Endometrial microvascular endothelial cells (primary cell): ENCODE results near the gene CIAO3. TPM values are rescaled to one million over a fixed set of nuclear protein-coding genes. Genes with fewer than 3 reads are reported as not detected.
"Not testable (repeated sequence)": the region's sequence is repeated elsewhere in the genome, so short reads cannot be mapped to it uniquely, and the experiment has no call there.

Source experiments
- in situ Hi-C: cut with HindIII; loops from 2 replicates; pipeline ENCODE4 v1.10.0; 2017; ENCODE audit warnings: low sequenced_read_pairs, low pct_unique_long_range_greater_than_20kb; ENCODE audit errors: inconsistent ontology term
- total RNA-seq: library from RNA; depleted of rRNA; stranded (reverse); fragments of >200 nt; gene quantifications from one replicate; pipeline ENCODE4 v1.2.3, GENCODE V29; 2015; ENCODE audit errors: inconsistent ontology term

Gene CIAO3
- total RNA-seq, 1 donor from 2014 or later = 34.5 TPM

DNA sequence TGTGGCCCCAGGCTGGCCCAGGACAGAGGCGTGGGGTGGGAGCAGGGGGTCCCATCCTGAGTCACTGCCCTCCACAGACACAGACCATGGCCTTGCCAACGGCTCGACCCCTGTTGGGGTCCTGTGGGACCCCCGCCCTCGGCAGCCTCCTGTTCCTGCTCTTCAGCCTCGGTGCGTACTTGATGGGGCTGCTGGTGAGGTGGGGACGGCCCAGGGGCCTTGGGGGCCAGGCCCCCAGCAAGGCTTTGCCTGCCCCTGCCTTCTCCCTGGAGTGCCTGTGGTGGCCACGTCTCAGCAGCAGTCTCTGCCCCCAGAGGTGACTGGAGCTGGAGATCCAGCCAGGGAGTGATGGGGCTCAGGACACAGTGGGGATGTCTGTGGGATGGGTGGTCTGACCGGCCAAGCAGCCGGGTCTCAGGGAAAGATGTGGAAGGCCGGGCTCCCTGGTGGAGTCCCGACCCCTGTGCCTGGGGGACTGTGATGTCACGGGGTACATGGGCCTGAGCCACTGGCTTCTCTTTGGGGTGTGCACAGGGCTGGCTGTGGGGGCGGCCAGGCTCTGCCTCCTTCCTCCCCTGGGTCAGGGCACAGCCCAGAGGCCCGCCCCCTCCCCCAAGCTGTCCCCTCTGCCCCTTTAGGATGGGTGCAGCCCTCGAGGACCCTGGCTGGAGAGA is 21.9 kb upstream of the CIAO3 start:
- in situ Hi-C loops = no loop called here

DNA sequence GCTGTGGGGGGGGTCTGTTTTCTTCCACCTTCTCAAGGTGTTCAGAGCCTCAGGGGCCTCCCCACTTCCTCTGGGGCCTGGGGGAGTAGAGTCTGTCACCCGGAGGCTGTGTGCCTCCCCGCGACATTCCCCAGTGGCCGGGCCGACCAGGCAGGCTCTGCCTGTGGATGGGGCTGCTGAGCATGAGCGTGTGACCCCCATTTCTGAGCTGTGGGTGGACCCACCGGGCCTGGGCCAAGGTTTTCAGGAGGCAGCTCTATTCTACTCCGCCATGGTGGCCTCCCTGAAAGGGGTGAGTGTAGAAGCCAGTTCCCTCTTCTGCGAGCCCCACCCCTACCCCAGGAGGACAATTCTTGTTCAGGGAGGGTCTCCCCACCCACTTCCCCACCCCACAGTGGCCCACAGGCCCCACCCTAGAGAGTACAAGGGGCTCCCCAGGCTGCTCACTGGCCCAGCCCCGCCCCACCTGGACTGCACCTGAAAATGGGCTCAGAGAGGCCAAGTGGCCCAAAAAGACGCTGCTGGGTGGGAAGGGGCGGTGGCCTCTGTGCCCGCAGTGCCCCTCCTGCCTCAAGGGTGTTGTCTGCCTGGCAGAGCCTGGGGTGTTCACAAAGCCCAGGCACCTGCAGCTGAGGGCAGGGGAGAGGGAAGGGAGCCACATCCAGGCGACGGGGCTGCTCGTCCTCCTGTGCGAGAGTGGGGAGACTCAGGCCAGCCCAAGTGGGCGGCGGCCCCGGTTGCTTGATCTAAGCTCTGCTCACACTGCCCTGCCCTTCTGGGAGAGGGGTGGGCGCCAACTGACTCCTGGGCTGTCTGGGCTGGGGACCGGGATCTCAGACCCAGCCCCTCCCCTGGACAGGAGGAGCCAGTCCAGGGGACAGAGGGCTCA is 21.1 kb upstream of the CIAO3 start:
- in situ Hi-C loops = no loop called here

DNA sequence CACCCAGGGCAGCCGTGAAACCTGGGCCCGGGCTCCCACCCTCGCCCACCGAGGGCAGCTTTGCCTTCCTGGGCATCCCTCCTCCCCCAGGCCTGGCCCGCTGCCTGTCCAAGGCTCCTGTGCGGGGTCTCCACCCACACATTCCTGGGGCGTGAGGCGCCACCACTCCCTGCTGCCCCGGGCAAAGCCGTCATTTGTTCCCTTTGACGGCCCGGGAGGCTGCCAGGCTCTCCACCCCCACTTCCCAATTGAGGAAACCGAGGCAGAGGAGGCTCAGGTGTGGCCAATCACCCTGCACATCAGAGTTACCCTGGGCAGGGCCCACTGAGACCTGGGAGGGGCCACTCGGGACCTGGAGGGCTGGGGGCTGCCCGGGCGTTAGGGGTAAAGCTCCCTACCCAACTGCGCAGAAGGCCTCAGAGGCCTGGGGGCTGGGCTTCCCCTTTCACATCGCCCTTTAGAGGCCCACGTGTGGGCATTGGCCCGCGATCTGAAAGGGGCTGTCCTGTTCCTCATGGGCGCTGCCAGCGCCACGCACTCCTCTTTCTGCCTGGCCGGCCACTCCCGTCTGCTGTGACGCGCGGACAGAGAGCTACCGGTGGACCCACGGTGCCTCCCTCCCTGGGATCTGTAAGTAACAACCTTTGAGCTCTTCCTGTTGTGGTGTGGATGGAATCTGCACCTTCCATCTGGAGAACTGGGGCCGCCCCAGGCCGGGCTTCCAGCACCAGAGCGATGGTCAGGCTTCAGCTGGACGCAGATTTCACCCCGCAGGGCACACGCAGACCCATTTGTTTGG is 19.9 kb upstream of the CIAO3 start, which contains the start of gene MSLN:
Gene MSLN (plus strand): TSS at position 190 of the 799 bp plus-strand sequence. CDS start 1,947 bp downstream, outside the sequence.
- in situ Hi-C loops = no loop called here

DNA sequence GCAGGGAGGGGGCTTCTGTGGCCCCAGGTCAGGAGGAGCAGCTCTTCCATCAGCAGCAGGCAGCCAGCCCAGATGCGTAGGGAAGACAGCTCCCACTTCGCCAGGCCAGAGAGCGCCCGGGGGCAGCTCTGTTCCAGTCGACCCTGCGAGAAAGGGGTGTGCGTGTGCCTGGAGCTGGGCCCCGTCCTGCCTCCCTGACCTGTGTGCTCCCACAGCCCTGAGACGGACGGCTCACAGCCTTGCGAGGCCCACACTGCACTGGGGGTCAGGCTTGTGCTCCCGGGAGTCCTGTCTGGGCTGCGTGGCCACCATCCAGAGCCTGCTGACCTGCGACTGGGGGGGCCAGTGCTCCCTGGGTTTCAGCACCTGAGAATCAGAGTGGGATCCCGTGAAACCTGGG is 19.3 kb upstream of the CIAO3 start:
- in situ Hi-C loops = no loop called here

DNA sequence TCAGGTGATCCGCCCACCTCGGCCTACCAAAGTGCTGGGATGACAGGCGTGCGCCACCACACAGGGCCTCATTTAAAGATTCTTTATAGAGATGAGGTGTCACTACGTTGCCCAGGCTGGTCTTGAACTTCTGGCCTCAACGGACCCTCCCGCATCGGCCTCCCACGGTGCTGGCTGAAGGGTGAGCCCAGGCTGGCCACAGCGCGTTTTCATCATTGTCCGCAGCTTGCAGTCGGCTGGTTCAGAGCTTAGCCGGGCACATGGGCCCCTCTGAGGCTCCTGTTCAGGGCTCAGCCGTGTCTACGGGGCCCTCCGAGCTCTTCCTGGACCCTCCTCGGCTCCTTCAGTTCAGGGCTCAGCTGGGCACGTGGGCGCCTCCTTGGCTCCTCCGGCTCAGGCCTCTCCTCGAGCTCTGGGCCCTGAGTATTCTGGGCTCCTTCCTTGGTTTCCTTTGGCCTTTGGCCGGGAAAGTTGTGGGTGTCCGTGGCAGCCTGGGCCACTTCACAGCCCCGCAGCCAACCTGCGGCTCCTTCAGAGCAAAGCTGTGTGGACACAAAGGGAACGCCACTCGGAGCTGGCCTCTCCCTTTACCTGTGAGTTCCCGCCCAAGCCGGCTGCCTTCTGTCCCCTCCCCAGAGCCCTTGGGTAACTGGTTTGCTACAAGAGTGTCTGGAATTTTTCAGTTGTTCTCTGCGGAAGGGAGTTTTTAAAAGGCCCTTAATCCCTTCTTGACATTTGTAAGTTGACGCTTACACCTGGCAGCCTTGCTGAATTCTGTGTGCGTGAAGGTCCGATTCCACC is 18.5 kb upstream of the CIAO3 start:
- in situ Hi-C loops = no loop called here

DNA sequence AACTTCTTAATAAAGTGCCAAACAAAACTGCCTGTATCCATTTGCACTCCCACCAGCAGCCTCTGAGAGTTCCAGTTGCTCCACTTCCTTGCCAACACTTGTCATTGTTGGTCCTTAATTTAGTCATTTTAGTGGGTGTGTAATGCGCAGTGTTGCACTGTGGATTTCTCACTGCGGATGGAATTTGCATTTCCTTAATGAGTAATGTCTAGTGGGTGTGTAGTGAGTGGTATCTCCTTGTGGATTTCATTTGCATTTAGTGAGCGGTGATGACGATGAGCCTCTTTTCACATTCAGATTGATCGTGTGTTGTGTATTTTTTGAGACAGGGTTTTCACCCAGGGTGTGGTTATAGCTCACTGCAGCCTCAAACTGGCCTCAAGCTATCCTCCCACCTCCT is 15.6 kb upstream of the CIAO3 start:
- in situ Hi-C loops = no loop called here

DNA sequence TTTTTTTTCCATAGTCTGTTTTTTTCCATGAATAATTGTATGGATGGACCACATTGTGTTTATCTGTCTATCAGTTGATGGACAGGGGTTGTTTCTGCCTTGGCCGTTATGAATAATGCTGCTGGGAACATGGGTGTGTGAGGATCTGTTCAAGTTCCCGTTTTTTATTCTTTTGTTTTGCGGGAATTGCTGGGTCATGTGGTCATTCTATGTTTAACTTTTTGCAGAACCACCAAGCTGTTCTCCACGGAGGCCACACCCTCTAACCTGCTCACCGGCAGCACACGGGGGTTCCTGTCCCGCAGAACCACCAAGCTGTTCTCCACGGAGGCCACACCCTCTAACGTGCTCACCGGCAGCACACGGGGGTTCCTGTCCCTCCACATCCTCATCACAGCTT is 13.9 kb upstream of the CIAO3 start:
- in situ Hi-C loops = no loop called here

DNA sequence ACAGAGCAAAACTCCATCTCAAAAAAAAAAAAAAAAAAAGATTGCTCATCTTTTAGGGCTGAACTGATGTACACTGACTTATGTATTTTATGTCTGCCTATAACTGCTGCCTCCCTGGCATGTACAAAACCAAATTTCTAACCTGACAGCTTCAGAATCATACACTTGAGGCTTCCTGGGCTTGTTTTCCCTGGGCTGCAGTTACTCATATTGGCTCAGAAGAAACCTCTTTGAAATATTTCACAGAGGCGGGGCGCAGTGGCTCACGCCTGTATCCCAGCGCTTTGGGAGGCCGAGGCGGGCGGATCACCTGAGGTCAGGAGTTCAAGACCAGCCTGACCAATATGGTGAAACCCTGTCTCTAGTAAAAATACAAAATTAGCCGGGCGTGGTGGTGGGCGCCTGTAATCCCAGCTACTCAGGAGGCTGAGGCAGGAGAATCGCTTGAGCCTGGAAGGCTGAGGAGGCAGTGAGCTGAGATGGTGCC is 13.4 kb upstream of the CIAO3 start:
- in situ Hi-C loops = not testable (repeated sequence)

DNA sequence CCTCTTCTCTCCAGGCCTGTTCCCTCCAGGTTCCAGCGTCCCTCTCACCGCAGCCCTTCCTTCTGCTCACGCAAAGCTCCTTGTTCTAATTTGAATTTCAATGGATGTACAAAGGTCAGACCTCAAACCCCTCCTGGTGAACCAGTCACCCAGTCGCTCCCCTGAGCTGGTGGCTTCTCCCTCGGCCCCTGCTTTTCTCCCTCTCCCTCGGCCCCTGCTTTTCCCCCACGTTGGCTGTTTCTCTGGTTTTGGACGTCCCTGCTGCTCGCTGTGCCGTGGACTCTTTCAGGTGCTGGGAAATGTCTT is 11.2 kb upstream of the CIAO3 start:
- in situ Hi-C loops = no loop called here

DNA sequence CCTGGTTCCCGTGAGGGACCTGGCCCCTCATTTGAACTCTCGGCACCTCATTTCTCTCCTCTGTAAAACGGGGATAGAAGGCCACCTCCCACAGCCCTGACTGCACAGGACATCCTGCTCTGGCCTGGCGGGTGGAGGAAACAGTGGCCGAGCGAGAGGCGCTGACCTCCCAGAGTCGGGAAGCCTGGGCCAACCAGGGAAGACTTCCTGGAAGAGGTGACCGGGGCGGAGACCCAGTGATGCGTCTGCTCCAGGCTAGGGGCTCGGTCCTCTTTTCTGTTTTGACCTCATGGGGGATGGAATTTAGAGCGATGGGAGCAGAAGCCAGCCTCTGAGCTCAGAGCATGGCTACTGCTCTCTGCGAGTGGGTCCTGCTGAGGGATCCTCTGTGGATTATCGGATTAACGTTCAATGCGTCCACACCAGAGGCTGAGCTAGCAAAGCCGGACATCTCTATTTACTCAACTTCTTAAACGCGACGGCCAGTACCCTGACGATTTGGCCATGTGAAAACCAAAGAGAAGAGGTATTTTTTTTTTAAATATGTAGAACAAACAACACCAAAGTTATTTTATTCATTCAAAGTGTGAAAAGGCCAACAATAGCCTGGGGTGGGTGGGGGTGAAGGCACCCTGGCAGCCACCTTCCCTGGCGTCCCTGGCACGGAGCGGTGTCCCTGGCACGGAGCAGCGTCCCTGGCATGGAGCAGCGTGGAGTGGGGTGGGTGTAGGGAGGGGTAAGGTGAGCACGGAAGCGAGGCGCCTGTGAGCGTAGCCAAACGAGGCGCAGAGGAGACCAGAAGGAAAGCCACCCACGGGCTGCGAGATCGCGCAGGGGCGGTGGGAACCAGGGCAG is 10.6 kb upstream of the CIAO3 start:
- in situ Hi-C loops = no loop called here

DNA sequence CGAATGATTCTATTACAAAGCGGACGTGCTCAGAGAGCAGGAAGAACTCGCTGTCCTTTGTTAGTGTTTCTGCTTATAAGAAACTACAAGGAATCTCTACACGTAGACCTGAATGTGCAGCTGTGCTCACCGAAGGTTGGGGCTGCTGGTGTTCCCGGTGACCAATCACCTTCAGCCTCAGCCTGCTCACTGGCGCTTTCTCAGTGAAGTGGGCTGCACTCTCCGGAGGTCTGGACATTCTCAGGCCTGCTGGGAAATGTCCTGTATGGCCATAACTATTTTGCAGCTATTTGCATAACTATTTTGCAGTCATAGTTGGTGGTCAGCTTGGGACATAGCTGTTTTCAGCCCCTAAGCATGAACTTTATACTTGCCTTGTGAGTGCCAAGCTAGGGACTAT is 9.7 kb upstream of the CIAO3 start:
- in situ Hi-C loops = no loop called here

DNA sequence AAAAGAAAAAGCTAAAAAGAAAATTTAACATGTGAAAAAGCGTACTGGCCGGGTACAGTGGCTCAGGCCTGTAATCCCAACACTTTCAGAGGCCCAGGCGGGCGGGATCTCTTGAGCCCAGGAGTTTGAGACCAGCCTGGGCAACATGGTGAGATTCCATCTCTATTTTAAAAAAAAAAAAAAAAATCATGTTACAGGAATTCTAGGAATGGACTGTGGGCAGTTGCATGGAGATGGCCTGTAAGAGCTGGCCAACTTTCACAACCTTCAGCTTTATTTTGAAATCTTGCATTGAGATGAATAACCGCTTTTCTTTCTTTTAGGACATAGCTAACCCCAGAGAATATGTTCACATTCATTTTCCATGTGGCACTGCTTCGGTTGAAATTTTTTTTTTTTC is 8.2 kb upstream of the CIAO3 start:
- in situ Hi-C loops = no loop called here

DNA sequence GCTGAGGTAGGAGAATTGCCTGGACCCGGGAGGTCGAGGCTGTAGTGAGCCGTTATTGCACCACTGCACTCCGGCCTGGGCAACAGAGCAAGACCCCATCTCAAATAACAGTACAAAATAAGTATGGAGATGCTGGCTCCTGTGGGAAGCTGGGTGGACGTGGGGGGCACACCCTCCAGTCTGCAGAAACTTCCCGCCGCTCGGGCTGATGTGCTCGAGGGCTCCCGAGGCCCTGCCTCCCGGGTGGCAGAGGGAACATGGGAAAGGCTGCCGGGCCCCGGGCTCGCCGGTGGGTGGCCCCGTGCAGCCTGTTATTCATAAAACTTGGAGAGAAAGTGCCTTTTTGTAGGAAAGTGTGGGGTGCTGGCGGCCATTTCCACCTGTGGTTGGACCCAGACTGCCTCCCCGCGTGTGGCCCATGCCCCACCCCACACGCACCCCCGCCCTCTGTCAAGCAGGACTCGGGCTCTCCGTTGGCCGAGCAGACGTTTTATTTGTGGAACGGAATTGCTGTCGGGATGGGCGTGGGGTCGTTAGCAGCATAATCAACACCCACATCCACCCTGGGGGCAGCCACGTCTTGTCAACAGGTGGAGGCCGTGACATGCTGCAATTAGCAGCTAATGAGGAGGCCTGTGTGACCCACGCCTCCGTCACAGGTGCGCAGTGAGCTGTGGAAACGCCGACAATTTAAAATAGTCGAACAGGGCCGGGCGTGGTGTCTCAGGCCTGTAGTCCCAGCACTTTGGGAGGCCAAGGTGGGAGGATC is 7.4 kb upstream of the CIAO3 start:
- in situ Hi-C loops = no loop called here

DNA sequence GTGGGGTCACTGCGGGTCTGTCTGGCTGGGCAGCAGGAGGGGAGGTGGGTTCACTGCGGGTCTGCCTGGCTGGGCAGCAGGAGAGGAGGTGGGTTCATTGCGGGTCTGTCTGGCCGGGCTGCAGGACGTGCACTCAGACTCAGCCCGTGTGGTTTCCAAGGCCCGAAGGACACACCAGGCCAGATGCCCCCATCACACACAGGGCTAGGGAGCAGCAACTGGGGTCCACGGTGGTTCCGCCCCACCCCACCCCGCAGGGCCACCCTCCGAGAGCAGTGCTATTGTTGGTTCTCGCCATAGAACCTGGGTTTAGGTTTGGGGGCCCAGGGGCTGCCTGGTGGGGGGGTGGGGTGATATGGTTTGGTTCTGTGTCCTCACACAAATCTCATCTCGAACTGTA is 5.8 kb upstream of the CIAO3 start:
- in situ Hi-C loops = no loop called here

DNA sequence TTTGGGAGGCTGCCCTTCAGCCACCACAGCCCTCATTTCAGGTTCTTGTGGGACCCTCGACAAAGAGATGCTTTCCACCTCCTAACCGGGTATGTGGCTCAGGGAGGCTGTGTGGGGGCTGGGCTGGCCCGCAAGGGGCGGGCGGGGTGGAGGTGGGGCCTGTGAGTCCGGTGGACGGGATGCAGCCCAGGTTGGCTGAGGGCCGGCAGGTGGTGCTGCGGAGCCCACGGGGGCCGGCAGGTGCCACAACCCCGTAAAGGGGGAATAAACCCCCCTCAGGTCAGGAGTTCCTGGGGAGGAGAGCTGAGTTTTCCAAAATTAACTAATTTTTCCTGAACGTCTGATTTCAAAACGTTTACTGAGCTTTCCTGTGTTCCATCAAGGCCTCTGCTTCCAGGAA is 4.9 kb upstream of the CIAO3 start:
- in situ Hi-C loops = no loop called here

DNA sequence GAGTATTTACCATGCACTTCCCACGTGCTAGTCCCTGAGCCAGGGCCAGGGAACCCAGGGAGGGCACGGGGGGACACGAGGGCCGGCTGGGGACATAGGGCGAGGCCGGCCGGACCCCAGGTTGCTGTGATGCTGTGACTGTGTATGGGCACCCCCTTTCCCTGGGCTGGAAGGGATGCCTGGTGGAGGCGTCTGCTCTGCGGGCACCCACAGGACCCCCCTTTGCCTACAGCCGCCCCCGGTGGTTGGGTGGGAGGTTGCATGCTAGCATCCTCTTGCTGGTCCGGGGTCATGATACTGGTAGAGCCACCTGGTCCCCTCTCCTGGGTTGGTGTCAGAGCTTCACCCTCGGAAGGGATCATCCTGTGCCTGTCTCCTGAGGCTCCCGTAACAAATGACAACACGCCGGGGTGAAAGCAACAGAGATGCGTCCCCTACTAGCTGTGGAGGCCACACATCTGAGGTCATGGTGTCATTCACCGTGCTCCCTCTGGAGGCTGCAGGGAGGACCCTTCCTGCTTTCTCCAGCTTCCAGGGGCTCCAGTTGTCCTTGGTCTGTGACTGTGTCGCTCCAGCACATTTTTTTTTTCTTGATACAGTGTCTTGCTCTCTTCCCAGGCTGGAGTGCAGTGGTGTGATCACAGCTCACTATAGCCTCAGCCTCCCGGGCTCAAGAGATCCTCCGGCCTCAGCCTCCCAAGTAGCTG is 3.1 kb upstream of the CIAO3 start:
- in situ Hi-C loops = no loop called here

DNA sequence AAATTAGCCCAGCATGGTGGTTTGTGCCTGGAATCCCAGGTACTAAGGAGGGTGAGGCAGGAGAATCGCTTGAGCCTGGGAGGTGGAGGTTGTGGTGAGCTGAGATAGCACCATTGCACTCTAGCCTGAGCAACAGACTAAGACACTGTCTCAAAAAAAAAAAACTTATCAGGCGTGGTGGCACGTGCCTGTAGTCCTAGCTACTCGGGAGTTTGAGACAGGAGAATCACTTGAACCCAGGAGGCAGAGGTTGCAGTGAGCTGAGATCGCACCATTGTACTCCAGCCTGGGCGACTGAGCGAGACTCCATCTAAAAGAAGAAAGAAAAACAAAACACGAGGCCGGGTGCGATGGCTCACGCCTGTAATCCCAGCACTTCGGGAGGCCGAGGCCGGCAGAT is 2.1 kb upstream of the CIAO3 start:
- in situ Hi-C loops = not testable (repeated sequence)
